Fibroblast of lung (primary cell): ENCODE measurements around the gene ETV6.

Experiments used
- EZH2 ChIP-seq: IDR thresholded peaks from 2 replicates; pipeline ENCODE4 v1.5.1; 2012; ENCODE audit warnings: low read length, control low read depth, mild to moderate bottlenecking; ENCODE audit errors: missing control alignments
- TF ChIP-seq, protein P1 (sequence below), 2 donors: IDR thresholded peaks in 1 of 2; conservative IDR thresholded peaks in 1 of 2; 1 replicate in 1 of 2; 2 replicates in 1 of 2; pipeline ENCODE4 v1.5.1; 2011 to 2012; ENCODE audit warnings: low read length in 2 of 2, control low read depth in 1 of 2, inconsistent platforms in 1 of 2, low read depth in 1 of 2, mild to moderate bottlenecking in 1 of 2

DNA sequence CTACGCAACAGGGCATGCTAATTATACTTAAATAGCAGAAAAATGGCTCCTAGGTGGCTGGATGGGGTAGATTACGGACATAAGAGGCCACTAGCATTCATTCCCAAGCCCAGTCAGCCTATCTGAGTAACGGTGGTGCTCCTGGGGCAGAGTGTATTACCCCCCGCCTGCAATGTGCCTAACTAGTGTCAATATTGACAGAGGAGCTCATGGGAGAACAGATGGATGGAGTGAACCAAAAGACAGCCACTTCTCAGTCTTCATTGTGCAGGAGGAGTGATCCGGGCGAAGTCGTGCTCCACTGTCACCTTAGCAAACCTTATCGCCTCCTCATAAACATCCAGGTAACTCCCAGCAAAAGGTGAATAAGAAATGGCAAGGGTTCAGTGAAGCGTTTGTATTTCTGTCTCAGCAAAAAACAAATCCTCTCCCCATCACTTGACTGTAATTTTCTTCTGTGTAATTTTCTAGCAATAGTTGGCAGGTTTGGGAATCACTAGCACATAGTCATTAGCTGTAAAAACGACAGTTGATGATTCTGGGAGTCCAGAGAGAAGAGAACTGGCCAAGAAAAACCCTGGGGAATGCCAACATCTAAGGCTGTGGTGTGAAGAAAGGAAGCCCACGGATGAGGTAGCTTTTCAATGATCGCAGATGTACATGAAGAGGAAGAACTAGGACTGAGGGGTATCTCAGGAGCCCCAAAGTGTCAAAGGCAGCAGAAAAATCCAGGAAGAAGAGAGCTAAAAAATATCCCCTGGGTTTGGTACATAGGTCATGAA, 294.6 kb downstream of the ETV6 start:
- TF ChIP-seq, protein P1, sequence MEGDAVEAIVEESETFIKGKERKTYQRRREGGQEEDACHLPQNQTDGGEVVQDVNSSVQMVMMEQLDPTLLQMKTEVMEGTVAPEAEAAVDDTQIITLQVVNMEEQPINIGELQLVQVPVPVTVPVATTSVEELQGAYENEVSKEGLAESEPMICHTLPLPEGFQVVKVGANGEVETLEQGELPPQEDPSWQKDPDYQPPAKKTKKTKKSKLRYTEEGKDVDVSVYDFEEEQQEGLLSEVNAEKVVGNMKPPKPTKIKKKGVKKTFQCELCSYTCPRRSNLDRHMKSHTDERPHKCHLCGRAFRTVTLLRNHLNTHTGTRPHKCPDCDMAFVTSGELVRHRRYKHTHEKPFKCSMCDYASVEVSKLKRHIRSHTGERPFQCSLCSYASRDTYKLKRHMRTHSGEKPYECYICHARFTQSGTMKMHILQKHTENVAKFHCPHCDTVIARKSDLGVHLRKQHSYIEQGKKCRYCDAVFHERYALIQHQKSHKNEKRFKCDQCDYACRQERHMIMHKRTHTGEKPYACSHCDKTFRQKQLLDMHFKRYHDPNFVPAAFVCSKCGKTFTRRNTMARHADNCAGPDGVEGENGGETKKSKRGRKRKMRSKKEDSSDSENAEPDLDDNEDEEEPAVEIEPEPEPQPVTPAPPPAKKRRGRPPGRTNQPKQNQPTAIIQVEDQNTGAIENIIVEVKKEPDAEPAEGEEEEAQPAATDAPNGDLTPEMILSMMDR (conservative IDR thresholded peaks at IDR 0.05 in 1 of 2, IDR thresholded peaks at IDR 0.05 in 1 of 2; ENCODE audit: low read depth in 1 of 2, low read length in 2 of 2): no peak
- TF ChIP-seq EZH2: no peak
